ENCODE measurements around the gene SPI1.

DNA sequence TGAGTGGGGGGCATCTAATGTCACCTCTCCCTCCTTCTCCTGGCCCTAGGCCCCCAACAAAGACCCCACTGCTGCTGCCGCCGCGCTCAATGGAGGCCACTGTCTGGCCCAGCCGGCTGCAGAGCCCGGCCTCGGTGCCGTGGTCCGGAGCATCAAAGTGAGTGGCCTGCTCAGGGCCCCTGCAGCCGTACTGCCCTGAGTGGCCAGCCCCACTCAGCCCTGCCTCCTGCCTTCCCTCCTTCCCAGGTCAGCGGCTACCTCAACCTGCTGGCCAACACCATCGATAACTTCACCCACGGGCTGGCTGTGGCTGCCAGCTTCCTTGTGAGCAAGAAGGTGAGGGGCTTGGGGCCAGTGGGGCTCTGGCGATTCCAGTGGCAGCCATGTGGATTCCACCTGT is 35.0 kb upstream of the SPI1 start:
- TF ChIP-seq POLR2A (IDR thresholded peaks at IDR 0.05; ENCODE audit: extremely low read depth, insufficient read length) = no peak
- TF ChIP-seq, protein P1, sequence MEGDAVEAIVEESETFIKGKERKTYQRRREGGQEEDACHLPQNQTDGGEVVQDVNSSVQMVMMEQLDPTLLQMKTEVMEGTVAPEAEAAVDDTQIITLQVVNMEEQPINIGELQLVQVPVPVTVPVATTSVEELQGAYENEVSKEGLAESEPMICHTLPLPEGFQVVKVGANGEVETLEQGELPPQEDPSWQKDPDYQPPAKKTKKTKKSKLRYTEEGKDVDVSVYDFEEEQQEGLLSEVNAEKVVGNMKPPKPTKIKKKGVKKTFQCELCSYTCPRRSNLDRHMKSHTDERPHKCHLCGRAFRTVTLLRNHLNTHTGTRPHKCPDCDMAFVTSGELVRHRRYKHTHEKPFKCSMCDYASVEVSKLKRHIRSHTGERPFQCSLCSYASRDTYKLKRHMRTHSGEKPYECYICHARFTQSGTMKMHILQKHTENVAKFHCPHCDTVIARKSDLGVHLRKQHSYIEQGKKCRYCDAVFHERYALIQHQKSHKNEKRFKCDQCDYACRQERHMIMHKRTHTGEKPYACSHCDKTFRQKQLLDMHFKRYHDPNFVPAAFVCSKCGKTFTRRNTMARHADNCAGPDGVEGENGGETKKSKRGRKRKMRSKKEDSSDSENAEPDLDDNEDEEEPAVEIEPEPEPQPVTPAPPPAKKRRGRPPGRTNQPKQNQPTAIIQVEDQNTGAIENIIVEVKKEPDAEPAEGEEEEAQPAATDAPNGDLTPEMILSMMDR (IDR thresholded peaks at IDR 0.05; ENCODE audit: low read depth, low read length) = no peak
- TF ChIP-seq, protein P2, sequence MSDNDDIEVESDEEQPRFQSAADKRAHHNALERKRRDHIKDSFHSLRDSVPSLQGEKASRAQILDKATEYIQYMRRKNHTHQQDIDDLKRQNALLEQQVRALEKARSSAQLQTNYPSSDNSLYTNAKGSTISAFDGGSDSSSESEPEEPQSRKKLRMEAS (IDR thresholded peaks at IDR 0.05; ENCODE audit: low read depth, low read length) = no peak
